Cardiac muscle cell (in vitro differentiated cells and primary cell): ENCODE measurements around the gene OAS2. TPM values are rescaled to one million over a fixed set of nuclear protein-coding genes. Genes with fewer than 3 reads are reported as not detected.

Experiments used
- DNase-seq, 2 donors: peaks; one replicate each; pipeline versions ENCODE4 v3.0.0 to v3.0.0-alpha.2; 2010 to 2017; ENCODE audit warnings: low read depth in 1 of 2, low spot score in 1 of 2
- H3K27ac ChIP-seq: fragments of 200-600 bp; sonication (generic); 2 replicates; pipeline ENCODE4 v1.5.1; 2016
- H3K27me3 ChIP-seq: fragments of 200-600 bp; sonication (generic); 2 replicates; pipeline ENCODE4 v1.6.0; 2016; ENCODE audit warnings: control low read depth
- H3K36me3 ChIP-seq: fragments of 200-600 bp; sonication (generic); 2 replicates; pipeline ENCODE4 v1.5.1; 2016; ENCODE audit warnings: control low read depth
- H3K4me1 ChIP-seq: fragments of 200-600 bp; sonication (generic); 2 replicates; pipeline ENCODE4 v1.8.1; 2017; ENCODE audit warnings: low read depth, mild to moderate bottlenecking, mixed run types
- H3K4me3 ChIP-seq: fragments of 200-600 bp; sonication (generic); 2 replicates; pipeline ENCODE4 v1.5.1; 2016; ENCODE audit warnings: mild to moderate bottlenecking
- H3K9me3 ChIP-seq: fragments of 200-600 bp; sonication (generic); 2 replicates; pipeline ENCODE4 v1.5.1; 2017; ENCODE audit warnings: low read depth, mild to moderate bottlenecking, control low read depth
- polyA plus RNA-seq: library from polyadenylated mRNA; unstranded; fragments of >200 nt; fragmentation: Nextera tagmentation; extraction: Ambion mirVana; gene quantifications from 2 replicates; pipeline ENCODE4 v1.2.1, GENCODE V29; 2016
- total RNA-seq: library from RNA; depleted of rRNA; stranded (reverse); fragments of >200 nt; gene quantifications from 2 replicates; pipeline ENCODE4 v1.2.3, GENCODE V29; 2016
- TF ChIP-seq, protein P1 (sequence below): IDR thresholded peaks from 2 replicates; pipeline ENCODE4 v1.5.1; 2012; ENCODE audit warnings: low read depth, mild to moderate bottlenecking, low read length

The OAS2 gene
- total and polyA plus RNA-seq, 2 experiments from 2014 or later, result not detected

DNA sequence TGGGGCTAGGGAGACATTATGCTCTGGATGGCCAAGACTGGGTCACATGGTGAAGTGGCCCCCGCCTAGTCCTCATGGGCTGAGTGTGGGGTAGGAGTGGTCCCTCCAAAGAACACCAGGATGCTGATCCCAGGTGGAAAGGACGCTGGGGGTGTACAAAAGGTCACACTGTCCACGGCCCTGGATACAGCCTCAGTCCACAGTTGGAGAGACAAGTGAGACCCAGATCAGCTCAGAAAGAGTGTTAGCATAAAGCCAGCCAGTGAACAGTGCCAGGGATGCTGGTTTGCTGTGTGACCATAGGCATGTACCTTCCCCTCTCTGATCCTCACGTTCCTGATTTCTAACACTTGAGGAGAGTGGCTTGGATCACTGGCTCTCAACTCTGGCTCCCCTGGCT lies 13.4 kb upstream of the OAS2 start:
- H3K36me3 ChIP-seq, result no peaks in the 10 kb centered on the region
- no peaks in the 10 kb centered on the region for H3K4me1 ChIP-seq
- H3K9me3 ChIP-seq, result no peaks in the 10 kb centered on the region
- no peak overlapping the region for H3K4me3 ChIP-seq
- no peak for DNase-seq
- H3K27me3 ChIP-seq, result no peaks in the 10 kb centered on the region
- TF ChIP-seq, protein P1, sequence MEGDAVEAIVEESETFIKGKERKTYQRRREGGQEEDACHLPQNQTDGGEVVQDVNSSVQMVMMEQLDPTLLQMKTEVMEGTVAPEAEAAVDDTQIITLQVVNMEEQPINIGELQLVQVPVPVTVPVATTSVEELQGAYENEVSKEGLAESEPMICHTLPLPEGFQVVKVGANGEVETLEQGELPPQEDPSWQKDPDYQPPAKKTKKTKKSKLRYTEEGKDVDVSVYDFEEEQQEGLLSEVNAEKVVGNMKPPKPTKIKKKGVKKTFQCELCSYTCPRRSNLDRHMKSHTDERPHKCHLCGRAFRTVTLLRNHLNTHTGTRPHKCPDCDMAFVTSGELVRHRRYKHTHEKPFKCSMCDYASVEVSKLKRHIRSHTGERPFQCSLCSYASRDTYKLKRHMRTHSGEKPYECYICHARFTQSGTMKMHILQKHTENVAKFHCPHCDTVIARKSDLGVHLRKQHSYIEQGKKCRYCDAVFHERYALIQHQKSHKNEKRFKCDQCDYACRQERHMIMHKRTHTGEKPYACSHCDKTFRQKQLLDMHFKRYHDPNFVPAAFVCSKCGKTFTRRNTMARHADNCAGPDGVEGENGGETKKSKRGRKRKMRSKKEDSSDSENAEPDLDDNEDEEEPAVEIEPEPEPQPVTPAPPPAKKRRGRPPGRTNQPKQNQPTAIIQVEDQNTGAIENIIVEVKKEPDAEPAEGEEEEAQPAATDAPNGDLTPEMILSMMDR, result no peak
- H3K27ac ChIP-seq, result no peak overlapping the region

DNA sequence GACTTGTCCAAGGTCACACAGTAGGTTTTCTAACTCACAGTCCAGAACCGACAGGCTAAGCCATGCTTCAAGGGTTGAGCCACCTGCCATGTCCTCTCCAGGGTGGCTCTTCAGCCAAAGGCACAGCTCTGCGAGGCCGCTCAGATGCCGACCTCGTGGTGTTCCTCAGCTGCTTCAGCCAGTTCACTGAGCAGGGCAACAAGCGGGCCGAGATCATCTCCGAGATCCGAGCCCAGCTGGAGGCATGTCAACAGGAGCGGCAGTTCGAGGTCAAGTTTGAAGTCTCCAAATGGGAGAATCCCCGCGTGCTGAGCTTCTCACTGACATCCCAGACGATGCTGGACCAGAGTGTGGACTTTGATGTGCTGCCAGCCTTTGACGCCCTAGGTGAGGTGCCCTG lies 12.7 kb upstream of the OAS2 start:
- Histone ChIP-seq H3K36me3 (no peaks in the 10 kb centered on the region), H3K4me3 (no peak overlapping the region), H3K9me3 (no peaks in the 10 kb centered on the region), H3K27ac (no peak overlapping the region), H3K27me3 (no peaks in the 10 kb centered on the region), H3K4me1 (no peaks in the 10 kb centered on the region)
- TF ChIP-seq, protein P1, result no peak
- DNase-seq, result no peak

DNA sequence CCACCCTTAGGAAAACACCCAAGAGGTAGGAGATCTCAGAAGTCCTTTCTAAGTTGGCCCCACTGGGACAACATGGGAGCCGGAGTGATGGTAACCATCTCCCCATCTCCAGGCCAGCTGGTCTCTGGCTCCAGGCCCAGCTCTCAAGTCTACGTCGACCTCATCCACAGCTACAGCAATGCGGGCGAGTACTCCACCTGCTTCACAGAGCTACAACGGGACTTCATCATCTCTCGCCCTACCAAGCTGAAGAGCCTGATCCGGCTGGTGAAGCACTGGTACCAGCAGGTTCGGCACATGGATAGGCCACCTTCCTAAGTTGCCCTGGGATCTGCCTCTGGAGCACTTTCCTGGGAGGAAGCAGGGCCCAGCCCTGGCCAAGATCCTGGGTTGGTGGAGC lies 11.0 kb upstream of the OAS2 start:
- DNase-seq, result no peak
- Histone ChIP-seq H3K4me3 (no peak overlapping the region), H3K27ac (no peak overlapping the region), H3K36me3 (no peaks in the 10 kb centered on the region), H3K4me1 (no peaks in the 10 kb centered on the region), H3K9me3 (no peaks in the 10 kb centered on the region), H3K27me3 (no peaks in the 10 kb centered on the region)
- TF ChIP-seq, protein P1, result no peak

DNA sequence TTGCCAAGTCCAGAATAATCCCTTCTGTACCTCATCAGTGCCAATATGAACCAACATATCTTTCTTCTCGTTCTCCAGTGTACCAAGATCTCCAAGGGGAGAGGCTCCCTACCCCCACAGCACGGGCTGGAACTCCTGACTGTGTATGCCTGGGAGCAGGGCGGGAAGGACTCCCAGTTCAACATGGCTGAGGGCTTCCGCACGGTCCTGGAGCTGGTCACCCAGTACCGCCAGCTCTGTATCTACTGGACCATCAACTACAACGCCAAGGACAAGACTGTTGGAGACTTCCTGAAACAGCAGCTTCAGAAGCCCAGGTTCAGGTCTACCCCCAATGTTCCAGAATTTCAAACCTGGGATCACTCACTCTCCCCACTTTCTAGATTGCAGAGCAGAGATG lies 10.5 kb upstream of the OAS2 start:
- H3K9me3 ChIP-seq, result no peaks in the 10 kb centered on the region
- DNase-seq, result no peak
- no peaks in the 10 kb centered on the region for H3K27me3 ChIP-seq
- H3K27ac ChIP-seq, result no peak overlapping the region
- H3K4me1 ChIP-seq, result no peaks in the 10 kb centered on the region
- H3K4me3 ChIP-seq, result no peak overlapping the region
- H3K36me3 ChIP-seq, result no peaks in the 10 kb centered on the region
- TF ChIP-seq, protein P1, result no peak

DNA sequence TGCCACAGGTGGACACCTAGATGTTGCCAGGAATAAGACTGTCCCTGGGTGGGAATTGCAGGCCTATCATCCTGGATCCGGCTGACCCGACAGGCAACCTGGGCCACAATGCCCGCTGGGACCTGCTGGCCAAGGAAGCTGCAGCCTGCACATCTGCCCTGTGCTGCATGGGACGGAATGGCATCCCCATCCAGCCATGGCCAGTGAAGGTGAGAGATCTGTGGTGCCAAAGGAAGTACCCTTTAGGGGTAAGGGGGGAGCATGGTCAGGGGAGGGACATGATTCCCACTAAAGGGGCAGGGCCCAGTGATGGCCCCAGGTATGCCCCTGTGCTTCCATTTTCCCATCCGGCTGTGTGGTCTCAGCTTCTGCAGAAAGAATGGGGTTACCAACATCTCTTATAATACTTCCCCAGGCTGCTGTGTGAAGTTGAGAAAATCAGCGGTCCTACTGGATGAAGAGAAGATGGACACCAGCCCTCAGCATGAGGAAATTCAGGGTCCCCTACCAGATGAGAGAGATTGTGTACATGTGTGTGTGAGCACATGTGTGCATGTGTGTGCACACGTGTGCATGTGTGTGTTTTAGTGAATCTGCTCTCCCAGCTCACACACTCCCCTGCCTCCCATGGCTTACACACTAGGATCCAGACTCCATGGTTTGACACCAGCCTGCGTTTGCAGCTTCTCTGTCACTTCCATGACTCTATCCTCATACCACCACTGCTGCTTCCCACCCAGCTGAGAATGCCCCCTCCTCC lies 8.6 kb upstream of the OAS2 start:
- H3K27me3 ChIP-seq, result no peaks in the 10 kb centered on the region
- no peak for DNase-seq
- TF ChIP-seq, protein P1, result no peak
- no peaks in the 10 kb centered on the region for H3K4me1 ChIP-seq
- H3K9me3 ChIP-seq, result no peaks in the 10 kb centered on the region
- no peak overlapping the region for H3K27ac ChIP-seq
- H3K4me3 ChIP-seq, result no peak overlapping the region
- no peaks in the 10 kb centered on the region for H3K36me3 ChIP-seq

DNA sequence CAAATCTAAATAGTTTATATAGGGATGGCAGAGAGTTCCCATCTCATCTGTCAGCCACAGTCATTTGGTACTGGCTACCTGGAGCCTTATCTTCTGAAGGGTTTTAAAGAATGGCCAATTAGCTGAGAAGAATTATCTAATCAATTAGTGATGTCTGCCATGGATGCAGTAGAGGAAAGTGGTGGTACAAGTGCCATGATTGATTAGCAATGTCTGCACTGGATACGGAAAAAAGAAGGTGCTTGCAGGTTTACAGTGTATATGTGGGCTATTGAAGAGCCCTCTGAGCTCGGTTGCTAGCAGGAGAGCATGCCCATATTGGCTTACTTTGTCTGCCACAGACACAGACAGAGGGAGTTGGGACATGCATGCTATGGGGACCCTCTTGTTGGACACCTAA lies 7.9 kb upstream of the OAS2 start:
- DNase-seq, result no peak
- no peak overlapping the region for H3K27ac ChIP-seq
- no peaks in the 10 kb centered on the region for H3K36me3 ChIP-seq
- H3K4me1 ChIP-seq, result no peaks in the 10 kb centered on the region
- no peaks in the 10 kb centered on the region for H3K27me3 ChIP-seq
- H3K4me3 ChIP-seq, result no peak overlapping the region
- TF ChIP-seq, protein P1, result no peak
- no peaks in the 10 kb centered on the region for H3K9me3 ChIP-seq
